ENCODE results near the gene PDPK1. TPM values are rescaled to one million over a fixed set of nuclear protein-coding genes. Genes with fewer than 3 reads are reported as not detected.

PDPK1 gene
- total and polyA plus RNA-seq, 2 experiments from 2014 or later: 19.3 to 25.8 TPM

DNA sequence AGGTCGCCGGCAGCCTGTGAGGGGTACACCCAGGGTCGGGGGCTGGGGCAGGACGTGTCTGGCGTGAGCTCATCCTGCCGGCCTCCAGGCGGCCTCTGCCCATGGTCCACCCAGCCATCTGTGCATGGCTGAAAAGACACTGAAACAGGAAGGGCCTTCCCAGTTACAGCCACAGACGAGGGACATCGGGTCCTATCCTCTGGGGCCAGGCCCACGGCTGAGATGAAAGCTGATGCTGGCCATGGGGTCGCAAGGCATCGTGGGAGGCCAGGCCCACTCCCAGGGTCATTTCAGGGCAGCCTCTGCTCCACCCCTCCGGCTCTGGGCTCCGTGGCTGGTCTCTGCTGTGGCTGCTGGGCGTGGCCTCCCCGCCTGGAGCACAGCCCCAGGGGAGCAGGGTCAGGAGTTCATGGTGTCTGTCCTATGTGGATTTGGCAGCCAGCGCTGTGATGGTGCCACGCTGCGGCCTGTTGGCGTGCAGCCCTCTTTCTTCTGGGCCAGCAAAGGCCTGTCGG lies 40.6 kb upstream of the PDPK1 start:
- no peak overlapping the region for H3K4me3 ChIP-seq
- no peaks in the 10 kb centered on the region for H3K36me3 ChIP-seq (ENCODE audit: insufficient read depth)
- no peak for DNase-seq (ENCODE audit: low spot score)
- H3K27ac Mint-ChIP-seq: no peak overlapping the region
- H3K9me3 Mint-ChIP-seq: no peaks in the 10 kb centered on the region
- H3K9me2 ChIP-seq (ENCODE audit: insufficient read depth): no peaks in the 10 kb centered on the region
- H3K79me2 ChIP-seq (replicated peaks; ENCODE audit: insufficient read depth): no peaks in the 10 kb centered on the region
- no peak for ATAC-seq
- H3K27ac ChIP-seq (ENCODE audit: low read depth): no peak overlapping the region
- H3K27me3 Mint-ChIP-seq (ENCODE audit: insufficient read depth, low read depth, poor library complexity): no peaks in the 10 kb centered on the region
- TF ChIP-seq EZH2phosphoT487 (IDR thresholded peaks at IDR 0.05; ENCODE audit: unreplicated experiment) (no peak), EZH2 (IDR thresholded peaks at IDR 0.05; ENCODE audit: low read depth, unreplicated experiment) (no peak), STAT1 (IDR thresholded peaks at IDR 0.05; ENCODE audit: unreplicated experiment) (no peak), ZNF331 (CRISPR knock-in tag; IDR thresholded peaks at IDR 0.05; ENCODE audit: low read depth) (no peak), POLR2AphosphoS5 (IDR thresholded peaks at IDR 0.05; ENCODE audit: low read depth) (no peak), JUNB (IDR thresholded peaks at IDR 0.05; ENCODE audit: unreplicated experiment) (no peak), NANOG (IDR thresholded peaks at IDR 0.05; ENCODE audit: borderline replicate concordance) (no peak), ZNF114 (CRISPR knock-in tag; IDR thresholded peaks at IDR 0.05) (no peak), CREB1 (CRISPR knock-in tag; IDR thresholded peaks at IDR 0.05; ENCODE audit: low read depth) (no peak)
- TF ChIP-seq, protein P1, sequence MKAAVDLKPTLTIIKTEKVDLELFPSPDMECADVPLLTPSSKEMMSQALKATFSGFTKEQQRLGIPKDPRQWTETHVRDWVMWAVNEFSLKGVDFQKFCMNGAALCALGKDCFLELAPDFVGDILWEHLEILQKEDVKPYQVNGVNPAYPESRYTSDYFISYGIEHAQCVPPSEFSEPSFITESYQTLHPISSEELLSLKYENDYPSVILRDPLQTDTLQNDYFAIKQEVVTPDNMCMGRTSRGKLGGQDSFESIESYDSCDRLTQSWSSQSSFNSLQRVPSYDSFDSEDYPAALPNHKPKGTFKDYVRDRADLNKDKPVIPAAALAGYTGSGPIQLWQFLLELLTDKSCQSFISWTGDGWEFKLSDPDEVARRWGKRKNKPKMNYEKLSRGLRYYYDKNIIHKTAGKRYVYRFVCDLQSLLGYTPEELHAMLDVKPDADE (IDR thresholded peaks at IDR 0.05): no peak
- TF ChIP-seq, protein P2, sequence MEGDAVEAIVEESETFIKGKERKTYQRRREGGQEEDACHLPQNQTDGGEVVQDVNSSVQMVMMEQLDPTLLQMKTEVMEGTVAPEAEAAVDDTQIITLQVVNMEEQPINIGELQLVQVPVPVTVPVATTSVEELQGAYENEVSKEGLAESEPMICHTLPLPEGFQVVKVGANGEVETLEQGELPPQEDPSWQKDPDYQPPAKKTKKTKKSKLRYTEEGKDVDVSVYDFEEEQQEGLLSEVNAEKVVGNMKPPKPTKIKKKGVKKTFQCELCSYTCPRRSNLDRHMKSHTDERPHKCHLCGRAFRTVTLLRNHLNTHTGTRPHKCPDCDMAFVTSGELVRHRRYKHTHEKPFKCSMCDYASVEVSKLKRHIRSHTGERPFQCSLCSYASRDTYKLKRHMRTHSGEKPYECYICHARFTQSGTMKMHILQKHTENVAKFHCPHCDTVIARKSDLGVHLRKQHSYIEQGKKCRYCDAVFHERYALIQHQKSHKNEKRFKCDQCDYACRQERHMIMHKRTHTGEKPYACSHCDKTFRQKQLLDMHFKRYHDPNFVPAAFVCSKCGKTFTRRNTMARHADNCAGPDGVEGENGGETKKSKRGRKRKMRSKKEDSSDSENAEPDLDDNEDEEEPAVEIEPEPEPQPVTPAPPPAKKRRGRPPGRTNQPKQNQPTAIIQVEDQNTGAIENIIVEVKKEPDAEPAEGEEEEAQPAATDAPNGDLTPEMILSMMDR (conservative IDR thresholded peaks at IDR 0.05; ENCODE audit: low read depth in 2 of 2): no peak
- TF ChIP-seq, protein P3, sequence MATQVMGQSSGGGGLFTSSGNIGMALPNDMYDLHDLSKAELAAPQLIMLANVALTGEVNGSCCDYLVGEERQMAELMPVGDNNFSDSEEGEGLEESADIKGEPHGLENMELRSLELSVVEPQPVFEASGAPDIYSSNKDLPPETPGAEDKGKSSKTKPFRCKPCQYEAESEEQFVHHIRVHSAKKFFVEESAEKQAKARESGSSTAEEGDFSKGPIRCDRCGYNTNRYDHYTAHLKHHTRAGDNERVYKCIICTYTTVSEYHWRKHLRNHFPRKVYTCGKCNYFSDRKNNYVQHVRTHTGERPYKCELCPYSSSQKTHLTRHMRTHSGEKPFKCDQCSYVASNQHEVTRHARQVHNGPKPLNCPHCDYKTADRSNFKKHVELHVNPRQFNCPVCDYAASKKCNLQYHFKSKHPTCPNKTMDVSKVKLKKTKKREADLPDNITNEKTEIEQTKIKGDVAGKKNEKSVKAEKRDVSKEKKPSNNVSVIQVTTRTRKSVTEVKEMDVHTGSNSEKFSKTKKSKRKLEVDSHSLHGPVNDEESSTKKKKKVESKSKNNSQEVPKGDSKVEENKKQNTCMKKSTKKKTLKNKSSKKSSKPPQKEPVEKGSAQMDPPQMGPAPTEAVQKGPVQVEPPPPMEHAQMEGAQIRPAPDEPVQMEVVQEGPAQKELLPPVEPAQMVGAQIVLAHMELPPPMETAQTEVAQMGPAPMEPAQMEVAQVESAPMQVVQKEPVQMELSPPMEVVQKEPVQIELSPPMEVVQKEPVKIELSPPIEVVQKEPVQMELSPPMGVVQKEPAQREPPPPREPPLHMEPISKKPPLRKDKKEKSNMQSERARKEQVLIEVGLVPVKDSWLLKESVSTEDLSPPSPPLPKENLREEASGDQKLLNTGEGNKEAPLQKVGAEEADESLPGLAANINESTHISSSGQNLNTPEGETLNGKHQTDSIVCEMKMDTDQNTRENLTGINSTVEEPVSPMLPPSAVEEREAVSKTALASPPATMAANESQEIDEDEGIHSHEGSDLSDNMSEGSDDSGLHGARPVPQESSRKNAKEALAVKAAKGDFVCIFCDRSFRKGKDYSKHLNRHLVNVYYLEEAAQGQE (IDR thresholded peaks at IDR 0.05; ENCODE audit: unreplicated experiment): no peak
- TF ChIP-seq, protein P4, sequence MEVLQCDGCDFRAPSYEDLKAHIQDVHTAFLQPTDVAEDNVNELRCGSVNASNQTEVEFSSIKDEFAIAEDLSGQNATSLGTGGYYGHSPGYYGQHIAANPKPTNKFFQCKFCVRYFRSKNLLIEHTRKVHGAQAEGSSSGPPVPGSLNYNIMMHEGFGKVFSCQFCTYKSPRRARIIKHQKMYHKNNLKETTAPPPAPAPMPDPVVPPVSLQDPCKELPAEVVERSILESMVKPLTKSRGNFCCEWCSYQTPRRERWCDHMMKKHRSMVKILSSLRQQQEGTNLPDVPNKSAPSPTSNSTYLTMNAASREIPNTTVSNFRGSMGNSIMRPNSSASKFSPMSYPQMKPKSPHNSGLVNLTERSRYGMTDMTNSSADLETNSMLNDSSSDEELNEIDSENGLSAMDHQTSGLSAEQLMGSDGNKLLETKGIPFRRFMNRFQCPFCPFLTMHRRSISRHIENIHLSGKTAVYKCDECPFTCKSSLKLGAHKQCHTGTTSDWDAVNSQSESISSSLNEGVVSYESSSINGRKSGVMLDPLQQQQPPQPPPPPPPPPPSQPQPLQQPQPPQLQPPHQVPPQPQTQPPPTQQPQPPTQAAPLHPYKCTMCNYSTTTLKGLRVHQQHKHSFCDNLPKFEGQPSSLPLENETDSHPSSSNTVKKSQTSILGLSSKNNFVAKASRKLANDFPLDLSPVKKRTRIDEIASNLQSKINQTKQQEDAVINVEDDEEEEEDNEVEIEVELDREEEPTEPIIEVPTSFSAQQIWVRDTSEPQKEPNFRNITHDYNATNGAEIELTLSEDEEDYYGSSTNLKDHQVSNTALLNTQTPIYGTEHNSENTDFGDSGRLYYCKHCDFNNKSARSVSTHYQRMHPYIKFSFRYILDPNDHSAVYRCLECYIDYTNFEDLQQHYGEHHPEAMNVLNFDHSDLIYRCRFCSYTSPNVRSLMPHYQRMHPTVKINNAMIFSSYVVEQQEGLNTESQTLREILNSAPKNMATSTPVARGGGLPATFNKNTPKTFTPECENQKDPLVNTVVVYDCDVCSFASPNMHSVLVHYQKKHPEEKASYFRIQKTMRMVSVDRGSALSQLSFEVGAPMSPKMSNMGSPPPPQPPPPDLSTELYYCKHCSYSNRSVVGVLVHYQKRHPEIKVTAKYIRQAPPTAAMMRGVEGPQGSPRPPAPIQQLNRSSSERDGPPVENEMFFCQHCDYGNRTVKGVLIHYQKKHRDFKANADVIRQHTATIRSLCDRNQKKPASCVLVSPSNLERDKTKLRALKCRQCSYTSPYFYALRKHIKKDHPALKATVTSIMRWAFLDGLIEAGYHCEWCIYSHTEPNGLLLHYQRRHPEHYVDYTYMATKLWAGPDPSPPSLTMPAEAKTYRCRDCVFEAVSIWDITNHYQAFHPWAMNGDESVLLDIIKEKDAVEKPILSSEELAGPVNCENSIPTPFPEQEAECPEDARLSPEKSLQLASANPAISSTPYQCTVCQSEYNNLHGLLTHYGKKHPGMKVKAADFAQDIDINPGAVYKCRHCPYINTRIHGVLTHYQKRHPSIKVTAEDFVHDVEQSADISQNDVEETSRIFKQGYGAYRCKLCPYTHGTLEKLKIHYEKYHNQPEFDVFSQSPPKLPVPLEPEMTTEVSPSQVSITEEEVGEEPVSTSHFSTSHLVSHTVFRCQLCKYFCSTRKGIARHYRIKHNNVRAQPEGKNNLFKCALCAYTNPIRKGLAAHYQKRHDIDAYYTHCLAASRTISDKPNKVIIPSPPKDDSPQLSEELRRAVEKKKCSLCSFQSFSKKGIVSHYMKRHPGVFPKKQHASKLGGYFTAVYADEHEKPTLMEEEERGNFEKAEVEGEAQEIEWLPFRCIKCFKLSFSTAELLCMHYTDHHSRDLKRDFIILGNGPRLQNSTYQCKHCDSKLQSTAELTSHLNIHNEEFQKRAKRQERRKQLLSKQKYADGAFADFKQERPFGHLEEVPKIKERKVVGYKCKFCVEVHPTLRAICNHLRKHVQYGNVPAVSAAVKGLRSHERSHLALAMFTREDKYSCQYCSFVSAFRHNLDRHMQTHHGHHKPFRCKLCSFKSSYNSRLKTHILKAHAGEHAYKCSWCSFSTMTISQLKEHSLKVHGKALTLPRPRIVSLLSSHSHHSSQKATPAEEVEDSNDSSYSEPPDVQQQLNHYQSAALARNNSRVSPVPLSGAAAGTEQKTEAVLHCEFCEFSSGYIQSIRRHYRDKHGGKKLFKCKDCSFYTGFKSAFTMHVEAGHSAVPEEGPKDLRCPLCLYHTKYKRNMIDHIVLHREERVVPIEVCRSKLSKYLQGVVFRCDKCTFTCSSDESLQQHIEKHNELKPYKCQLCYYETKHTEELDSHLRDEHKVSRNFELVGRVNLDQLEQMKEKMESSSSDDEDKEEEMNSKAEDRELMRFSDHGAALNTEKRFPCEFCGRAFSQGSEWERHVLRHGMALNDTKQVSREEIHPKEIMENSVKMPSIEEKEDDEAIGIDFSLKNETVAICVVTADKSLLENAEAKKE (CRISPR knock-in tag; IDR thresholded peaks at IDR 0.05): no peak
- H3K4me1 Mint-ChIP-seq: peaks cover 5% of the 10 kb centered on the region; the same call in 2 of the 3 replicates
- H2AFZ ChIP-seq: no peak overlapping the region
- no peaks in the 10 kb centered on the region; the same call in 1 of the 2 replicates for H4K20me1 ChIP-seq (replicated peaks; ENCODE audit: insufficient read depth)
- no peaks in the 10 kb centered on the region for H3F3A ChIP-seq (replicated peaks; ENCODE audit: low read depth)
- H3K36me3 Mint-ChIP-seq (ENCODE audit: low read depth): peaks cover 8% of the 10 kb centered on the region; the same call in 2 of the 3 replicates
- H3K4me3 Mint-ChIP-seq: no peak overlapping the region
- H3K4me2 ChIP-seq: no peak overlapping the region
- H3K4me1 ChIP-seq (ENCODE audit: insufficient read depth): peaks cover 7% of the 10 kb centered on the region; the same call in 1 of the 2 replicates
- H3K27me3 ChIP-seq (ENCODE audit: insufficient read depth): no peaks in the 10 kb centered on the region

Measured in GM23338 (cell line).